GM21360 (cell line): ENCODE data around the gene NT5M.
"Not testable (repeated sequence)": the region's sequence is repeated elsewhere in the genome, so short reads cannot be mapped to it uniquely, and the experiment has no call there.

Experiments used
- ATAC-seq: cut with Tn5 transposase; IDR thresholded peaks from one replicate; pipeline ENCODE4 v1.9.1; 2021; ENCODE audit warnings: mild to moderate bottlenecking, moderate library complexity; ENCODE audit not compliant: unreplicated experiment

NT5M gene

GRCh38 chr17:17303010-17303846 is at the start of gene NT5M:
TSS of gene NT5M (plus strand) at chr17:17303373. CDS start at chr17:17303551, 178 bp downstream.
- ATAC-seq, result peak; percentile 56

- ATAC-seq, result no peak
Measured at GRCh38 chr17:17253406-17253805, 49.8 kb upstream of the NT5M start.

GRCh38 chr17:17254036-17254435 is 49.1 kb upstream of the NT5M start:
- no peak for ATAC-seq

- not testable (repeated sequence) for ATAC-seq
Measured at GRCh38 chr17:17255689-17256088, 47.5 kb upstream of the NT5M start.

- no peak for ATAC-seq
Measured at GRCh38 chr17:17256316-17256715, 46.9 kb upstream of the NT5M start.

- ATAC-seq, result no peak
Measured at GRCh38 chr17:17258011-17258410, 45.2 kb upstream of the NT5M start.

- ATAC-seq, result no peak
Measured at GRCh38 chr17:17258998-17259397, 44.2 kb upstream of the NT5M start.

GRCh38 chr17:17264430-17264829 is 38.7 kb upstream of the NT5M start:
- no peak for ATAC-seq

- no peak for ATAC-seq
Measured at GRCh38 chr17:17269926-17270773, 33.0 kb upstream of the NT5M start.

GRCh38 chr17:17275971-17276370 is 27.2 kb upstream of the NT5M start:
- ATAC-seq, result no peak

GRCh38 chr17:17277431-17277830 is 25.7 kb upstream of the NT5M start:
- not testable (repeated sequence) for ATAC-seq

GRCh38 chr17:17279316-17279715 is 23.9 kb upstream of the NT5M start:
- no peak for ATAC-seq

GRCh38 chr17:17280613-17281549 is 22.3 kb upstream of the NT5M start, which contains the start of gene COPS3:
TSS of gene COPS3 (minus strand) at chr17:17281246. CDS start at chr17:17281186, 60 bp downstream.
- peak; percentile 80 for ATAC-seq

GRCh38 chr17:17285951-17286350 is 17.2 kb upstream of the NT5M start:
- ATAC-seq, result no peak

GRCh38 chr17:17289086-17289485 is 14.1 kb upstream of the NT5M start:
- ATAC-seq, result no peak

GRCh38 chr17:17289701-17290100 is 13.5 kb upstream of the NT5M start:
- ATAC-seq, result no peak

- no peak for ATAC-seq
Measured at GRCh38 chr17:17295141-17295540, 8.0 kb upstream of the NT5M start.

- ATAC-seq, result no peak
Measured at GRCh38 chr17:17297217-17297616, 6.0 kb upstream of the NT5M start.

GRCh38 chr17:17298108-17298507 is 5.1 kb upstream of the NT5M start:
- no peak for ATAC-seq
